Measurements from ENCODE around the gene NOC3L.

The NOC3L gene, protein sequence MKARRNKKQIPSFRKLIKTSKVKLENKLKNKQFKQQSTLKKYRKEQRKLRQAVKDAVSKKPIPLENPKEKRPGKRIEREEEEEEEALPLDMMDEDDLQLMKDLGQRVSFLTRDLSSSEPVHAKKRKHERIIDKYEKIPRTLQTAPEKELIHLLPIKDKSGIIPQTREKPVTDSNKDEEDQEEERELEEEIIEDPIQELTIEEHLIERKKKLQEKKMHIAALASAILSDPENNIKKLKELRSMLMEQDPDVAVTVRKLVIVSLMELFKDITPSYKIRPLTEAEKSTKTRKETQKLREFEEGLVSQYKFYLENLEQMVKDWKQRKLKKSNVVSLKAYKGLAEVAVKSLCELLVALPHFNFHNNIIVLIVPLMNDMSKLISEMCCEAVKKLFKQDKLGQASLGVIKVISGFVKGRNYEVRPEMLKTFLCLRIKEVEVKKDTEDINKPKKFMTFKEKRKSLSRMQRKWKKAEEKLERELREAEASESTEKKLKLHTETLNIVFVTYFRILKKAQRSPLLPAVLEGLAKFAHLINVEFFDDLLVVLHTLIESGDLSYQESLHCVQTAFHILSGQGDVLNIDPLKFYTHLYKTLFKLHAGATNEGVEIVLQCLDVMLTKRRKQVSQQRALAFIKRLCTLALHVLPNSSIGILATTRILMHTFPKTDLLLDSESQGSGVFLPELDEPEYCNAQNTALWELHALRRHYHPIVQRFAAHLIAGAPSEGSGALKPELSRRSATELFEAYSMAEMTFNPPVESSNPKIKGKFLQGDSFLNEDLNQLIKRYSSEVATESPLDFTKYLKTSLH

DNA sequence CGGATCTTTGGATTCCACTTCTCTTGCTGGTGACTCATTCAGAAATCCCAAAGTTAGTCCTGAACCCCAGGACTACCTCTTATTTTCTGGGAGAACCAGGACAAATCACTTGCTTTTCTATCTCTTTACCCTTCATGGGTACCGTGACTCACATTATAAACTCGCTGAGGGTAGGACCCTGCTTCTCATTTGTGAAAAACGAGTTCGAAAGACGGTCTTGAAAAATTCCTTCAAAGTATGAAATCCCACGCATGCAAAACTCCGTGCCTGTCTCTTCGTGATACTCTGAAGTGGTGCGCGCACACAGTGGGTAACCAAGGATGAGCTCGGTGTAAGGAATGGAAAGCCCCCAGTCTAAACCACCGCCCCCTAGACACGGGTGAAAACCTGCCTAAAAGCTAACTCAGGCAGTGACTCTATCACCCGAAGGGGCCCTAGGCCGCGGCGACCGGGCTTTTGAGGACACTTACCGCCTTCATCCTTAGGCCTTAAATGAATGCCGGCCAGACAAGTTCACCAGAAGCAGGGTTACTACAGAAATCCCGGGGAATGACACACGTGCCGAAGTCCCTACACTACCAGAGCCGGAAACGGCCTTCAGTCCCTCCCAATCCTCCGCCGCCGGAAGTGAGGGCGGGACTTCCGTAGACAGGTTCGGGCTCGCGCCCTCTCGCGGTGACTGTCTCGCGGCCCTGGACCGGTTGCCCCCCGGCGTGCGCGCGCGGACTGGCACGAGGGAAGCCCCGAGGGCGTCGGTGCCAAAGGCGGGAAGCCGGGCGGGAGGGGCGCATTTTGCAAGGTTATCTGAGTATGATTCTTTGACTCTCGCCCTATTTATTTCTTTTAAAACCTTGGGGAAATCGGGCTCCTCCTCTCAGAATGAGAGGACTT, at the start of gene NOC3L:
TSS of gene NOC3L (minus strand) at position 580 of the 891 bp plus-strand sequence. CDS start at position 479, 101 bp downstream.
- DNase-seq (ENCODE audit: low read depth): peak; percentile 61
- H3K4me3 ChIP-seq (ENCODE audit: low read depth, low read length): peak within 1 kb of the TSS; percentile 66
- TF ChIP-seq, protein P1, sequence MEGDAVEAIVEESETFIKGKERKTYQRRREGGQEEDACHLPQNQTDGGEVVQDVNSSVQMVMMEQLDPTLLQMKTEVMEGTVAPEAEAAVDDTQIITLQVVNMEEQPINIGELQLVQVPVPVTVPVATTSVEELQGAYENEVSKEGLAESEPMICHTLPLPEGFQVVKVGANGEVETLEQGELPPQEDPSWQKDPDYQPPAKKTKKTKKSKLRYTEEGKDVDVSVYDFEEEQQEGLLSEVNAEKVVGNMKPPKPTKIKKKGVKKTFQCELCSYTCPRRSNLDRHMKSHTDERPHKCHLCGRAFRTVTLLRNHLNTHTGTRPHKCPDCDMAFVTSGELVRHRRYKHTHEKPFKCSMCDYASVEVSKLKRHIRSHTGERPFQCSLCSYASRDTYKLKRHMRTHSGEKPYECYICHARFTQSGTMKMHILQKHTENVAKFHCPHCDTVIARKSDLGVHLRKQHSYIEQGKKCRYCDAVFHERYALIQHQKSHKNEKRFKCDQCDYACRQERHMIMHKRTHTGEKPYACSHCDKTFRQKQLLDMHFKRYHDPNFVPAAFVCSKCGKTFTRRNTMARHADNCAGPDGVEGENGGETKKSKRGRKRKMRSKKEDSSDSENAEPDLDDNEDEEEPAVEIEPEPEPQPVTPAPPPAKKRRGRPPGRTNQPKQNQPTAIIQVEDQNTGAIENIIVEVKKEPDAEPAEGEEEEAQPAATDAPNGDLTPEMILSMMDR (IDR thresholded peaks at IDR 0.05; ENCODE audit: control insufficient read depth, extremely low read depth, insufficient read depth): peak; percentile 67

DNA sequence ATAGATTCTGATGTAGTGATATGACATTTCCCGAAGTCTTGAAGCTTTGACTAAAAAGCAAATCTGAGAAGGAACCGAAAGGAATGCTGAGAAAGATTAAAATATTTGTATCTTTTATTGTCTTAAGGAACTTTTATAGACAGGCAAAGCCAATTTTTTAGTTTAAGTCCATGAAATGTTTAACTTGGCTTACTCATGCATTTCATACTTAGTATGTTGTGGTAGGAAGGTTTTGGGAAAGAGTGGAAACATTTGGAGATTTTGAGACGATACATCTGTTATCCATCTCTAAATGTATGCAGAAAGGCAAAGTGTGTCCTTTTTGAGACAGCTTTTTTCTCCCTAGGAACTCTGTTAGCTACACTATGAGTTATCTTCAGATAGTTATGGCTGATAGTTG, 49.7 kb upstream of the NOC3L start:
- no peak overlapping the region for H3K4me3 ChIP-seq (ENCODE audit: low read depth, low read length)
- DNase-seq (ENCODE audit: low read depth): no peak
- TF ChIP-seq, protein P1 (IDR thresholded peaks at IDR 0.05; ENCODE audit: control insufficient read depth, extremely low read depth, insufficient read depth): no peak

DNA sequence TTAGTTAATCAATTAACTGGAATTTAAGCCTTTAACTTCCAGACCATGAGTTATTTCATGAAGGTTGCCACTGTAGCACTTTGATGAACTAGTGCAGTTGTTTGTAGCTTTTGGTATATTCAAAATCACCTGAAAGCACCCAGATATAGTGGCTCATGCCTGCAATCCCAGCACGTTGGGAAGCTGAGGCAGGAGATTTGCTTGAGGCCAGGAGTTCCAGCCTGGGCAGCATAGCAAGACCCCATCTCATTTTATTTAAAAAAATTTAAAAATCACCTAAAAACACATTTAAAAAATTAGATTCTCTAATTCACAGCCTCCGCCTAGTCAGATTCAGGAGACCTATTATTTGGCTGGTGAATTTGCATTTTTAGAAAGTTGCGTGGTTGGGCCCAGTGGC, 48.6 kb upstream of the NOC3L start:
- H3K4me3 ChIP-seq (ENCODE audit: low read depth, low read length): no peak overlapping the region
- DNase-seq (ENCODE audit: low read depth): no peak
- TF ChIP-seq, protein P1 (IDR thresholded peaks at IDR 0.05; ENCODE audit: control insufficient read depth, extremely low read depth, insufficient read depth): no peak

DNA sequence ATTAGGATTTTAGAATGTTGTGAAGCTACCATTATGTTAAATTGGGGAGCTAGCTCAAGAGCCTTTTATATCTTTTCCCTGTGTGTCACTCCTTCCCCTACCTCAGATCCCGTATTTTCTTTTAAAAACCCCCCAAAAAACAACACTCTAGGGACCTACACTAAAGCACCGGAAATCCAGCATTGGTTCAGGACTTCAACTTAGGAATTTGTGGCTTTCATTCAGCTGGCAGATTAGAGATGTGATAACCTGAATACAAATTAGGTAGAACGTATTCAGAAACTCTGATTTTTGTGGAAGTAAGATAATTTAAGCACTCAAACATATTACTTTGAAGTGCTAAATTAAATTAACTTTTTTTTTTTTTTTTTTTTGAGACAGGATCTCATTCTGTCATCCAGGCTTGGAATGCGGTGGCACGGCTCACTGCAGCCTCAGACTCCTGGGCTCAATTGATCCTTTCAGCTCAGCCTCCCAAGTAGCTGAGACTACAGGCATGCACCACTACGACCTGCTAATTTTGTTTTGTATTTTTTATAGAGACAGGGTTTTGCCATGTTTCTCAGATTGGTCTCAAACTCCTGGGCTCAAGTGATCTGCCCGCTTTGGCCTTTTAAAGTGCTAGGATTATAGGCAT, 46.4 kb upstream of the NOC3L start:
- no peak for DNase-seq (ENCODE audit: low read depth)
- no peak overlapping the region for H3K4me3 ChIP-seq (ENCODE audit: low read depth, low read length)
- TF ChIP-seq, protein P1 (IDR thresholded peaks at IDR 0.05; ENCODE audit: control insufficient read depth, extremely low read depth, insufficient read depth): no peak

DNA sequence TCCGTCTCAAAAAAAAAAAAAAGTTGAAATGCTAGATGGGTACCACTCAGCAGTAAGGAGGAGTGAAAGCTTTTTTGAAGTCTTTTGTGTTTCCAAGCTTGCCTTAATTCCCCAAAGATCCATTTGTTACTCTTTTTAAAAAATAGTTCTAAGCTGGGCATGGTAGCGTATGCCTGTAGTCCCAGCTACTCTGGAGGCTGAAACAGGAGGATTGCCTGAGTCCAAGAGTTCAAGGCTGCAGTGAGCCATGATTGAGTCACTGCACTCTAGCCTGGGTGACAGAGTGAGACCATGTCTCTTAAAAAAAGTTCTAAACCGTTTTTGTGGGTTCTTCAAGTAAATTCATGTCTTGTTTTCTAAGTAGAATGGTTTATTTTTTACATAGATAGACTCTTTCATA, 44.9 kb upstream of the NOC3L start:
- no peak for DNase-seq (ENCODE audit: low read depth)
- no peak overlapping the region for H3K4me3 ChIP-seq (ENCODE audit: low read depth, low read length)
- TF ChIP-seq, protein P1 (IDR thresholded peaks at IDR 0.05; ENCODE audit: control insufficient read depth, extremely low read depth, insufficient read depth): no peak

DNA sequence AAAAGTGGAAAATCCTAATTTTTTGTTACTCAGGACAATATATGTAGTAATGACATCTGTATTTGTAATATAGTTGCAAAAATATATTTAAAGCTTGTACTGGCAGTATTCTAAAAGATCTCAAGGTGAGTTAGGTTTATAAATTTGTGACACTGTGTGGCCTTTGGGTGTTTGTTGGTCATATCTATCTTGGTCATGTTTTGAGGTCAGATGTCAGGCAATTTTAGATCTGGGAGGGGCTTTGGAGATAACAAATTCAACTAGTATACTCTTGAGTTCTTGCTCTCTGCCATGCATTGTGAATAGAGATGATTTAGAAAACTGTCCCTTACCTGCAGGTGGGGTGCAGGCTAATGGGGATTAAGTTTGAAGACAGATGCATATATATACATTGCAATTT, 42.7 kb upstream of the NOC3L start:
- TF ChIP-seq, protein P1 (IDR thresholded peaks at IDR 0.05; ENCODE audit: control insufficient read depth, extremely low read depth, insufficient read depth): no peak
- no peak overlapping the region for H3K4me3 ChIP-seq (ENCODE audit: low read depth, low read length)
- DNase-seq (ENCODE audit: low read depth): no peak

All from LNCaP clone FGC (cell line).